GM12865 (cell line): ENCODE measurements around the gene HOXC10.

Experiments
- DNase-seq: peaks from one replicate; pipeline ENCODE4 v3.0.0; 2010; ENCODE audit warnings: low read depth
- H3K4me3 ChIP-seq: 2 replicates; pipeline ENCODE4 v1.5.1; 2011; ENCODE audit warnings: mild to moderate bottlenecking, low read depth, low read length, control low read depth
- TF ChIP-seq, protein P1 (sequence below): IDR thresholded peaks from 2 replicates; pipeline ENCODE4 v1.5.1; 2011; ENCODE audit warnings: low read length, control low read depth, low read depth, inconsistent platforms; ENCODE audit not compliant: insufficient read depth; ENCODE audit errors: missing control alignments

Gene HOXC10

DNA sequence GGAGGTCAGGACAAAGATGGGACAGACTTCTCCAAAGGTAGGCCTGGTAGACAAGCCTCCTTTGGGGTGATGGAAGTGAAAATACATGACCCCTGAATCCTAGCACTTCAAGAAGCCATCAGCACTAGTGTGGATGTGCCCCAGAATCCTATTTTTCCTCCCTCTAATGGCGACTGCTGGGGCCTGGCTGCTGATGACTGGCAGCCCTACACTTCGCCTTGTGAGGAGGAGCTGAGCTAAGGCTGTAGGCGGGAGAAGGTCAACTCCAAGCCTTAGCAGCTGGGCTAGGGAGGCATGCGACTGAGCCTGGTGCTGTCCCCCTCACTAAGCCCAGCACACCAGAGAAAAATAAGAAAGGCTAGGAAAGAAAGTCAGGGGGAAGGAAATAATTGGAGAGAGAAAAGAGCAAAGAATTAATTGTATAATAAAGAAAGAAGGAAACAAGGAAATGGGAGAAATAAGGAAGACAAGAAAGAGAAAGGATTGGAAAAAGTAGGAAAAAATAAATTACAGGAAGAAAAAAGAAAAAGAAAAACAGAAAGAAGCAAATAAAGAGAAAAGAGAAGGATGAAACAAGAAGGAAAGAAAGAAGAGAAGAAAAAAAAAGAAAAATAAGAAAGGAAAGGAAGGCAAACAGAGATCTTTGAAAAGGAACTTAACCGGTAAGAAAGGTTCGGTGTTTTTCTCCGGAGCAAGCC is 4.7 kb upstream of the HOXC10 start:
- TF ChIP-seq, protein P1, sequence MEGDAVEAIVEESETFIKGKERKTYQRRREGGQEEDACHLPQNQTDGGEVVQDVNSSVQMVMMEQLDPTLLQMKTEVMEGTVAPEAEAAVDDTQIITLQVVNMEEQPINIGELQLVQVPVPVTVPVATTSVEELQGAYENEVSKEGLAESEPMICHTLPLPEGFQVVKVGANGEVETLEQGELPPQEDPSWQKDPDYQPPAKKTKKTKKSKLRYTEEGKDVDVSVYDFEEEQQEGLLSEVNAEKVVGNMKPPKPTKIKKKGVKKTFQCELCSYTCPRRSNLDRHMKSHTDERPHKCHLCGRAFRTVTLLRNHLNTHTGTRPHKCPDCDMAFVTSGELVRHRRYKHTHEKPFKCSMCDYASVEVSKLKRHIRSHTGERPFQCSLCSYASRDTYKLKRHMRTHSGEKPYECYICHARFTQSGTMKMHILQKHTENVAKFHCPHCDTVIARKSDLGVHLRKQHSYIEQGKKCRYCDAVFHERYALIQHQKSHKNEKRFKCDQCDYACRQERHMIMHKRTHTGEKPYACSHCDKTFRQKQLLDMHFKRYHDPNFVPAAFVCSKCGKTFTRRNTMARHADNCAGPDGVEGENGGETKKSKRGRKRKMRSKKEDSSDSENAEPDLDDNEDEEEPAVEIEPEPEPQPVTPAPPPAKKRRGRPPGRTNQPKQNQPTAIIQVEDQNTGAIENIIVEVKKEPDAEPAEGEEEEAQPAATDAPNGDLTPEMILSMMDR: no peak
- no peak for DNase-seq
- no peak overlapping the region for H3K4me3 ChIP-seq

DNA sequence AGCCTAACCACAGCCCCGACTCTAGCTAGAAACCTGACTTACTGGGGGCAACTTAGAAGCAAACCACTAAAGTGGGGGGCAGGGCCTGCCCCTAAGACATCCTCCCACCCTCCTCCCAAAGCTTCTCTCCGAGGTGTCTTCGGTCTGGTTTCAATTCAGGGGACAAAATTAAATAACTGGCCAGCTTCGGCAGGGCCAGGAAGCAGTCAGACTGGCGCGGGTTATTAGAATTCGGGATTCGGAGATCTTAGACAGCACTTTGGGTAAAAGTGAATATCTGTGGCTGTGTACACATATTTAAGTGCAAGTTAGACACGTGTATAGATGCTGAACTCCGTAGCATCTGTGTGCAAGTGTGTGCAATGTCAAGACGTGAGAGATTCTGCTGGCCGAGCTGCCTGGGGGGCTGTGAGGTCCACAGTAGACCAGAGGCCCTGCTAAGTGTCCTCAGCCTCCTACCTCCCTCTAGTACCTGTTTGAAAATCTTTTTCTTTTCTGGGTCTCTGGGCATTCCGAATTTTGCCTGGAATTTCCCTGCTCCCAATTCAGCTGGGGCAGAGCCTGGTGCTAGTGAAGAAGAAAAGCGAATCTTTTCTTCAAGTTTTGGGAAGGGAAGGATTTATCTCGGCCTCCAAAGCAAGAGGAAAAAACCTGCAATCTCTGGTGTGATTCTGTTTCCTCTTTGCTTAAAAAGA is 4.0 kb upstream of the HOXC10 start:
- H3K4me3 ChIP-seq: no peak overlapping the region
- TF ChIP-seq, protein P1: no peak
- no peak for DNase-seq

DNA sequence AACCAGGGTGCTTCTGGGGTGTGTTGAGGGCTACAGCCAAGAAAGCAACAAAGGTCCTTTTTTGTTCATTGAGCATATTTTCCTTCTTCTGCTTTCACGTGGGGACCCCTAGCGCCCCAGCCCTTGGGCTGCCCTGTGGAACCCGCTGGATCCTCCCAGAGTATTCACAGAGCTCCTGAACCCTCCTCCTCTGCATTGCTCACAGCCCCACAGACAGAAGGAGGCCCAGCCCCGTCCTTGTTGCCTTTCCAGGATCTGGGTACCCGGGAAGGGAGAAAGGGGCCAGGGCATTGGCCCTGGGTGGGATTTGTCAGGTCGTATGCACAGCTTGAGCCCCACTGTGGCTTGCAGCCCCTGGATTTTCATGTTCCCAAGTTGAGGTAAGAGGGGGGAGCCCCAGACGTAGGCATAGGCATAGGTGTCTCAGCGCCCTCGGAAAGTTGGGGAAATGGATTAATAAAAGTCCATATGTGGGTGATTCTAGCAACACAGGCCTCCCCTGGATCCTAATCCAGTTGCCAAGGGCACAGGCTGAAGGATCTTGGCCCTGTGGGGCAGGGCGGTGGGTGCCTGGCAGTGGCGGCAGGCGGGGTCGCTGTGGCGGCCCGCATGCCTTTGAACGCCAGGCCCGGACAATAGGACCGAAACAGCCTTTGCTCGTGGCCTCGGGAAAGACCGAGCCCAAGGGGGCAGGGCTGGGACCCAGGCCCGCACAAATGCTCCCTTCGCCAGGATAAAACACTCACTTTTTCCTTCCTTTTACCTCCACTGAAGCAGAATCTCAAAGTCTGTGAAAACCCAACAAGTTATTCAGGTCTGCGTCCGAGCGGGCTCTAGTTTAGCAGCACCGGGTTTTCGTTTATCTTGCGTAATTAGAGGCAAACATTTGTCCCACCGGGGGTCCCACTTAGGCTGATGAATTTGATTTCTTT is 3.0 kb upstream of the HOXC10 start:
- TF ChIP-seq, protein P1: no peak
- H3K4me3 ChIP-seq: no peak overlapping the region
- DNase-seq: no peak

DNA sequence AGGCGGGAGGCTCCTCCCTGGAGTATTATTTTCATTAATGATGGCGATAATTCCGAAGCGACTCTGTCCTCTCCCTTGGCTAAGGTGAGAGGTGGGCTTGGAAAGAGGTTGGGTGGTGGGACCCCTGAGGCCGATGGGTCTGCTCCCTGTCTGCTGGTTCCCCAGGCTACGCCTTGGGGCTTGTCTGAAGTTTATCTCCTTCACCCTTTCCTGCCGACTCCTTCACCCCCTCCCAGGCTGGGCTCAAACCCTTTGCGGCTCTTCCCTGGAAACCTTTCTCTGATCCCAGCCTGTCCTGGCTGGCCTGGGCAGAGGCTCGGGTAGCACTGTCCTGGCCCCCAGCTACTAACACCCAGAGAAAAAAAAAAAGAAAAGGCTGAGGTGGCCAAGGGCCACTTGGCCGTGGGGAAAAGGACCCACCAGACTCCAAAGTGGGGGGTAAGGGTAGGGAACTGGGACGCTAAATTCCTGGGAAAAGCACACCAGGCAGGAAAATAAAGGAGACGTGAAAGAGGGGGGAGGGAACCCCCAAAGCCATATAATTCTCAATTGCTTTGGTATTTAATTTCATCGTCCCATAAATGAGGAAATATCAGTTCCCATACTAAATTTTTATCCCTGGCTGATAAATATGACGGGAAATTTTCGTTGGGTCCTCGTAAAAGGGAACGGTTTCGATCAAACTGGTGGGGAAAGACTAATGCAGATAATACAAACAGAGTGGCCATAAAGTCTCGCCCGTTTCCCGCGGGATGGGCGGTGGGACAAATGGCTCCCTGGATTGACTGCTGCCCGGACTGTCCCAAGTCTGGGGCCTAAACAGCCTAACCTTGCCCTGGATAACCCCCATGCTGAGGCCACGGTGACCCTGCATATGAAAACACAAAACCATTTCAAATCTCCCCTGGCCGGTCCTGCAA is 2.0 kb upstream of the HOXC10 start:
- TF ChIP-seq, protein P1: no peak
- no peak for DNase-seq
- no peak overlapping the region for H3K4me3 ChIP-seq

DNA sequence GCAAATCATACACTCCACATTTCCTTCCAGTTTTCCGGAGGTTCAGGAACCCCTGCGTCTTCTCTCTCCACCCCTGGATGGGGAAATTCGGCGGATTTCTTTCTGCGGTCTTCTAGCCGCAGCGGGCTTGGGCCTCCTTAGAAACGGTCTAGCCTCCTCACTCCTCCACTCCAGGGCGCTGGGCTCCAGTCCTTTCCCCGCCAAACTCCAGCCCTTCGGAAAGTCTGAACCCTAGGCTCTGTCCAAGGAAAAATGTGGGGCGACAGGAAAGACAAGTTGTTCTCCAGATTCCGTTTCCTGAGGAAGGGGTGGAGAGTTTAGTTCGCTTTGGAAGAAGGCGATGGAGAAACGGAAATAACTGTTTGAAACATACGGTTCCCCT is 1.4 kb upstream of the HOXC10 start:
- no peak overlapping the region for H3K4me3 ChIP-seq
- TF ChIP-seq, protein P1: no peak
- DNase-seq: no peak
